Activated T-helper 1 cell treated with anti-CD3 and anti-CD28 coated beads, Interleukin-12 subunit alpha, Interleukin-12 subunit beta, Interleukin-2, Interleukin-4 antibody, amounts not matched to agents 30 ng/mL and 10 ng/mL and 1 ng/mL, durations not matched to agents 14 hours and 24 hours and 36 hours (primary cell): Measurements from ENCODE around the gene HOXD1. TPM values are rescaled to one million over a fixed set of nuclear protein-coding genes. Genes with fewer than 3 reads are reported as not detected.
A peak's percentile ranks its signal among the peaks of the same experiment; 100 is the strongest.

Experiments
- DNase-seq: peaks from one replicate; pipeline ENCODE4 v3.0.0; 2021; ENCODE audit warnings: low spot score
- H3K27ac Mint-ChIP-seq: one replicate; pipeline ENCODE4 v1.8.0; 2021; ENCODE audit warnings: mild to moderate bottlenecking, mixed read lengths
- H3K27me3 Mint-ChIP-seq: one replicate; pipeline ENCODE4 v1.8.0; 2022; ENCODE audit warnings: mild to moderate bottlenecking, moderate library complexity, mixed read lengths; ENCODE audit not compliant: insufficient read depth
- H3K36me3 Mint-ChIP-seq: one replicate; pipeline ENCODE4 v1.8.0; 2021; ENCODE audit warnings: low read depth, mixed read lengths
- H3K4me1 Mint-ChIP-seq: one replicate; pipeline ENCODE4 v1.8.0; 2021; ENCODE audit warnings: low read depth, mixed read lengths
- H3K4me3 Mint-ChIP-seq: one replicate; pipeline ENCODE4 v1.8.0; 2021; ENCODE audit warnings: mild to moderate bottlenecking, moderate library complexity, mixed read lengths
- H3K9me3 Mint-ChIP-seq: one replicate; pipeline ENCODE4 v1.8.0; 2021; ENCODE audit warnings: mixed read lengths
- intact Hi-C: fragments of 100-400 bp; cut with micrococcal nuclease; formaldehyde crosslinking; loops from one replicate; pipeline ENCODE4 v1.15.1; 2024
- total RNA-seq: library from RNA; stranded (reverse); gene quantifications from 2 replicates; pipeline ENCODE4 v1.2.3, GENCODE V29; 2022

Gene HOXD1
- total RNA-seq, 1 donor from 2014 or later: not detected

DNA sequence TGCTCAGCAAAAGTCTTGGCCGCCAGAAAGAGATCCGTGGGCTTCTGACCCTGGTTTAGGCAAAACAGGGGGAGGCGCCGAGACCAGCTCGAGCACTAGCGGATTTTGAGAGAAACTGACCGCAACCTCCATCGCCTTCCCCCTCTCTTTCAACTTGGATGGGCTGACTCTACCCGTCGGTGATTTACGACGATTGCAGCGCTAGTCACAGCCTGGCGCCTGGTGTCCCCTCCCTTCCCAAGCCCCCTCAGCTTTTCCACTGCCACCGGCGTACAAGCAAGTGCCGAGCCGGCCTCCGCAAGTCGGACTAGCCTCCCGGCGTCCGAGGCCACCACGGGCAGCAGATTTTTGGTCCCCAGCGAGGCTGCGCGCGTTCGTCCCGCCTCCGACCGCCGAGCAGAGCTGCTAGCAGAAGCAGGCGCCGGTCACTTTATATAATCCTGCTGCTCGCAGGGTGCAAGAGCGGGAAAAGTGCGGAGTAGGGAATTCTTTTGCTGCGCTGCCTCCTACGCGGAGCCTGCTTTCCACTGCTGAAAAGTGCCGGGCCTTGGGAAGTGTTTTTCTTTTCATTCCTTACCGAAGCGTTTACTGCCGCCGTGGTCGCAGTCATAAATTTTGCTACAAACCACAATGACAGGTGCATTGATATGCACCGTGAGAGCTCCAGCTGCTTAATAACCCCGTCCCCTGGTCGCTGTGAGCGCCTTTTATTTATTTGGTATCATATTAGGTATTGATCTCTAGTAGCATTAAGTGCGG is 23.7 kb upstream of the HOXD1 start:
- intact Hi-C loops: loop anchor here (1.0 to 10.0 kb wide), 3 partner anchors 10 to 1832 kb away; partner anchors contain the start of genes HOXD10 and SP9
- H3K4me3 Mint-ChIP-seq: no peak overlapping the region
- H3K4me1 Mint-ChIP-seq: no peaks in the 10 kb centered on the region
- peak overlapping the region; percentile 67 for H3K27ac Mint-ChIP-seq
- peaks cover 80% of the 10 kb centered on the region for H3K27me3 Mint-ChIP-seq
- peaks cover 5% of the 10 kb centered on the region for H3K36me3 Mint-ChIP-seq
- no peak for DNase-seq
- H3K9me3 Mint-ChIP-seq: peaks cover 7% of the 10 kb centered on the region

DNA sequence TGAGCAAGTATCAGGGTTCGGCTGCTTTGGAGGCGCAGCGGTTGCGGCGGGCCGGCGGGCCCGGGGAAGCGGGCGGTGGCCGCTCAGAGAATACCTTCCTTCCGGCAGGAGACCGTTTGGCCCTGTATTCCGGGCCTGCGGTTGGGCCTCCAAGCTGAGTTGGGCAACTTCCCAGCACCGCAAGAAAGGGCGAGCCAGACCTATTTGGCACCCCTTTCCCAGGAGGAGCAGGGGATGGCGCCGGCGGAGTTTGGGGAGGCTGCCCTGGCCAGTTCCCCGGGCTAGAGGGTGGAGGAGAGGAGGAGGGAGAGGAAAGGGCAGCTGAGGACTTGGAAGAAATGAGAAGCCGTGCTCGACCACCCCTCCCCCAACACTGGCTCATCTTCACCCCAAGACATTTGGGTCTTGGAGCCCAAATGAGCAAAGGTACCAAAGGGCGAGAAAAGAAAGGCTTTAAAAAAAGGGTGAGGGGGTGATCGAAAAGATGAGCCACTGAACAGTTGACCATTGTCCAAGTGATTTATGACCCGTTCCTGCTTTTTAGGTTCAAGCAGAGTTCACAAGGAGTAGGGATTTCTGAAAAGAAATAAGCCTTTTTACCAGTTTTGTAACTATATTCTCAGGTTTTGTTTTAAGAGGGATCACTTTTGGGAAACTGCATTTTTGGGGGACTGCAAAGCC is 23.0 kb upstream of the HOXD1 start:
- no peak for DNase-seq
- no peaks in the 10 kb centered on the region for H3K4me1 Mint-ChIP-seq
- no peak overlapping the region for H3K4me3 Mint-ChIP-seq
- peaks cover 5% of the 10 kb centered on the region for H3K36me3 Mint-ChIP-seq
- peaks cover 7% of the 10 kb centered on the region for H3K9me3 Mint-ChIP-seq
- H3K27me3 Mint-ChIP-seq: peaks cover 82% of the 10 kb centered on the region
- H3K27ac Mint-ChIP-seq: peak overlapping the region; percentile 67
- intact Hi-C loops: loop anchor here (1.0 to 10.0 kb wide), 2 partner anchors 9 to 51 kb away; partner anchors contain the start of gene HOXD10

DNA sequence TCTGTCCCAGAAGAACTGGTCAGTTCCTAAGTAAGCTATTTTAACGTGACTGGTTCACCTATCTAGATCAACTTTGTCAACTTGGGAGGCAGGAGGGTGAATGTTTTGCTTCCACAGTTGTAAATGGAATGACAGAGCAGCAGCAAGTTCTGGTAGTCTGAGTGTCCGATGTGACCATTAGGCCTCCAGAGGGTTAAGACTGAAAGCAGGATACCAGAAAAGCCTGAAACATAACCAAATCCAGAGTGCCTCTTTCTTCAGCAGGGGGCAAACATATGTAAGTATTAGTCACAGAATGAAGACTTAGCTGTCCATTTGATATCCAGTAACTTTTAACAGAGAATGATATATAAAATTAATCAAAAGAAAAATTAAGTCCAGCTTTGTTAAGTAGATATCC is 22.2 kb upstream of the HOXD1 start:
- DNase-seq: no peak
- intact Hi-C loops: loop anchor here (10.0 kb wide), 1 partner anchor 51 kb away; the partner anchor contains the start of gene HOXD10
- peaks cover 82% of the 10 kb centered on the region for H3K27me3 Mint-ChIP-seq
- H3K9me3 Mint-ChIP-seq: peaks cover 7% of the 10 kb centered on the region
- H3K4me1 Mint-ChIP-seq: no peaks in the 10 kb centered on the region
- H3K4me3 Mint-ChIP-seq: no peak overlapping the region
- peaks cover 5% of the 10 kb centered on the region for H3K36me3 Mint-ChIP-seq
- H3K27ac Mint-ChIP-seq: no peak overlapping the region

DNA sequence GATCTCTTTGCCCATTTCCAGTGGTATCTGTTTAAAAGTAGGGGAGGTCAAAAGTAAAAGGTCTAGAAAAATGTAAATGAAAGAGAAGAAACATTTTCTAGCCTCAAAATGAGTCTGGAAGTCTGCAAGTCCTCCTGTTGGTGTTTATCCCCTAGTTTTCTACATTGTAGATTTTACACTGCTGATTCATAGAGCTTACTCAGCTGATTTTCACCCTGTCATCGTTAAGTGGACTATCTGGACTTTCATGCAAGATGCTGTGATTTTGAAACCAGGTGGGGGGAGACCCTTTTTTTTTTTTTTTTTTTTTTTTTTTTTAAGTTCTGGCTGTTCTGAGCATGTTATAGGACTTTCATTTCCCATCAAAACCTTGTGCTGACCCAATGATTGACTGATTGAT is 21.1 kb upstream of the HOXD1 start:
- no peak overlapping the region for H3K4me3 Mint-ChIP-seq
- H3K9me3 Mint-ChIP-seq: peaks cover 7% of the 10 kb centered on the region
- H3K36me3 Mint-ChIP-seq: peaks cover 5% of the 10 kb centered on the region
- no peaks in the 10 kb centered on the region for H3K4me1 Mint-ChIP-seq
- H3K27ac Mint-ChIP-seq: no peak overlapping the region
- peaks cover 81% of the 10 kb centered on the region for H3K27me3 Mint-ChIP-seq
- no peak for DNase-seq
- intact Hi-C loops: loop anchor here (10.0 kb wide), 1 partner anchor 53 kb away; the partner anchor contains the start of gene HOXD10

DNA sequence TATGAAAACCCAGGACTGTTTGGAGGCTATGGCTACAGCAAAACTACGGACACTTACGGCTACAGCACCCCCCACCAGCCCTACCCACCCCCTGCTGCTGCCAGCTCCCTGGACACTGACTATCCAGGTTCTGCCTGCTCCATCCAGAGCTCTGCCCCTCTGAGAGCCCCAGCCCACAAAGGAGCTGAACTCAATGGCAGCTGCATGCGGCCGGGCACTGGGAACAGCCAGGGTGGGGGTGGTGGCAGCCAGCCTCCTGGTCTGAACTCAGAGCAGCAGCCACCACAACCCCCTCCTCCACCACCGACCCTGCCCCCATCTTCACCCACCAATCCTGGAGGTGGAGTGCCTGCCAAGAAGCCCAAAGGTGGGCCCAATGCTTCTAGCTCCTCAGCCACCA is 19.3 kb upstream of the HOXD1 start:
- Mint-ChIP-seq H3K36me3 (peaks cover under 1% of the 10 kb centered on the region), H3K9me3 (peaks cover 1% of the 10 kb centered on the region), H3K27me3 (peaks cover 82% of the 10 kb centered on the region), H3K4me1 (no peaks in the 10 kb centered on the region), H3K4me3 (no peak overlapping the region), H3K27ac (no peak overlapping the region)
- no peak for DNase-seq
- intact Hi-C loops: loop anchor here (10.0 kb wide), 1 partner anchor 54 kb away; the partner anchor contains the start of gene HOXD10

DNA sequence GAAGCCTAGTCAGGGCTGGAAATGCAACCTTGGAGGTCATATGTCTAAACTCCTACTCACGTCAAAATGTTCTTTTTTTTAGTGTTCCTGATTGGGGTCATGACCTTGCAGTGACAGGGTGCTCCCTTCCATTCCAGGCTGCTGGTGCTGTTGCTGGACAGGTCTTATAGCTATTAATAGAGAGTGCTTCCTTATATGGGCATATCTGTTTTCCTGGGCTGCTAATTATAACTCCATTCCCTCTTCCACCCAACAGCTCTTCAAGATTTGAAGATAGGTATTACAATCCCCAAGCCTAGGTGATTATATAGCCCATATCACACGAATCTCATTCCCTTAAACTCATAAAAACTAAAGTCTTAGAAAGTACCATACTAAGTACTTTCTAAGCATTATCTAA is 18.8 kb upstream of the HOXD1 start:
- Mint-ChIP-seq H3K27ac (no peak overlapping the region), H3K36me3 (no peaks in the 10 kb centered on the region), H3K9me3 (no peaks in the 10 kb centered on the region), H3K27me3 (peaks cover 82% of the 10 kb centered on the region), H3K4me3 (no peak overlapping the region), H3K4me1 (no peaks in the 10 kb centered on the region)
- no peak for DNase-seq
- intact Hi-C loops: loop anchor here (5.0 to 10.0 kb wide), 3 partner anchors 37 to 1842 kb away; partner anchors contain the start of gene HOXD10

DNA sequence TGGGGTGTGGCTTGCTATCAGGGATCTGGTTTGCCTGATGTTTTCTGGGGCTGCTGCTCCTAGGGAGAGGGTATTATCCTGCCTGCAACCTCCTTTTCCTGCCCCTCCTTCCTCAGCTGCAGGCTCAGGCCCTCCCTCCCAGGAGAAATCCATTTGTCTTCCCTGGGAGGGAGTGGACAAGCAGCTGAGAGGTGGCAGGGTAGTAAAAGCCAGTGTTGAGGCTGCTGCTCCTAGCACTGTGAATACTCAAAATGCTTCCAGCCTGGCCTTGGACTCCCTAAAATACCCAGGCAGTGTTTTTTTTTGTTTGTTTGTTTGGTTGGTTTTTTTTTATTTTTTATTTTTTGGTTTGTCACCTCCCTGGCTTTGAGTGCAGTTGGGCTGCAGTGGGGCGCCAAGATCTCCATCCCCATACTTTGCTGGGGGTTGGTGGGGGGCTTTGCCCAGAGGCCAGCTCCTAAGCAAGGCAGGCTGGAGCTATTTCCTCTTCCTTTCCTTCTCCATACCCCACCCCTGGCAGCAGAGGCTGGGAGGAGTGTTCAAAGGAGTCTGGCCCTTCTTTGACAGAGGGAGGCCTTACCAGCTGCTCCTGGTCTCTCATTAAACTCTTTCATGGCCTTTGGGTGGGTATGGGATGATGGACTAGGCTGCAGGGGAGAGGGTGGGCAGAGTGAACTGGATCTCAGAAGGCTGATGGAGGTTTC is 17.7 kb upstream of the HOXD1 start:
- Mint-ChIP-seq H3K4me1 (no peaks in the 10 kb centered on the region), H3K36me3 (no peaks in the 10 kb centered on the region), H3K9me3 (no peaks in the 10 kb centered on the region), H3K27me3 (peaks cover 81% of the 10 kb centered on the region), H3K4me3 (no peak overlapping the region), H3K27ac (no peak overlapping the region)
- DNase-seq: no peak
- intact Hi-C loops: loop anchor here (5.0 kb wide), 2 partner anchors 38 to 1843 kb away; no protein-coding TSS in a partner anchor

DNA sequence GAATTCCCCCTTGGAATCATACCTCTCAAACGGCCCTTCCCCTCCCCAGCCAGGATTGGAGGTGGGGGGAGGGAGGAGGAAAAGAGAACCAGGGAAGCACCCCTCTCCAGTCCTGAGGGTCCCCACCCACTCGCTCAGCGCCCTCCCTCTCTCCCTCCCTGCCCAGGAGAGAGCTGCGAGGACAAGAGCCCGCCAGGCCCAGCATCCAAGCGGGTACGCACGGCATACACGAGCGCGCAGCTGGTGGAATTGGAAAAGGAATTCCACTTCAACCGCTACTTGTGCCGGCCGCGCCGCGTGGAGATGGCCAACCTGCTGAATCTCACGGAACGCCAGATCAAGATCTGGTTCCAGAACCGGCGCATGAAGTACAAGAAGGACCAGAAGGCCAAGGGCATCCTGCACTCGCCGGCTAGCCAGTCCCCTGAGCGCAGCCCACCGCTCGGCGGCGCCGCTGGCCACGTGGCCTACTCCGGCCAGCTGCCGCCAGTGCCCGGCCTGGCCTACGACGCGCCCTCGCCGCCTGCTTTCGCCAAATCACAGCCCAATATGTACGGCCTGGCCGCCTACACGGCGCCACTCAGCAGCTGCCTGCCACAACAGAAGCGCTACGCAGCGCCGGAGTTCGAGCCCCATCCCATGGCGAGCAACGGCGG is 17.0 kb upstream of the HOXD1 start:
- Mint-ChIP-seq H3K36me3 (no peaks in the 10 kb centered on the region), H3K4me1 (peaks cover 2% of the 10 kb centered on the region), H3K9me3 (no peaks in the 10 kb centered on the region), H3K27ac (no peak overlapping the region), H3K27me3 (peaks cover 81% of the 10 kb centered on the region), H3K4me3 (no peak overlapping the region)
- DNase-seq: no peak
- intact Hi-C loops: loop anchor here (5.0 kb wide), 2 partner anchors 39 to 1844 kb away; no protein-coding TSS in a partner anchor

DNA sequence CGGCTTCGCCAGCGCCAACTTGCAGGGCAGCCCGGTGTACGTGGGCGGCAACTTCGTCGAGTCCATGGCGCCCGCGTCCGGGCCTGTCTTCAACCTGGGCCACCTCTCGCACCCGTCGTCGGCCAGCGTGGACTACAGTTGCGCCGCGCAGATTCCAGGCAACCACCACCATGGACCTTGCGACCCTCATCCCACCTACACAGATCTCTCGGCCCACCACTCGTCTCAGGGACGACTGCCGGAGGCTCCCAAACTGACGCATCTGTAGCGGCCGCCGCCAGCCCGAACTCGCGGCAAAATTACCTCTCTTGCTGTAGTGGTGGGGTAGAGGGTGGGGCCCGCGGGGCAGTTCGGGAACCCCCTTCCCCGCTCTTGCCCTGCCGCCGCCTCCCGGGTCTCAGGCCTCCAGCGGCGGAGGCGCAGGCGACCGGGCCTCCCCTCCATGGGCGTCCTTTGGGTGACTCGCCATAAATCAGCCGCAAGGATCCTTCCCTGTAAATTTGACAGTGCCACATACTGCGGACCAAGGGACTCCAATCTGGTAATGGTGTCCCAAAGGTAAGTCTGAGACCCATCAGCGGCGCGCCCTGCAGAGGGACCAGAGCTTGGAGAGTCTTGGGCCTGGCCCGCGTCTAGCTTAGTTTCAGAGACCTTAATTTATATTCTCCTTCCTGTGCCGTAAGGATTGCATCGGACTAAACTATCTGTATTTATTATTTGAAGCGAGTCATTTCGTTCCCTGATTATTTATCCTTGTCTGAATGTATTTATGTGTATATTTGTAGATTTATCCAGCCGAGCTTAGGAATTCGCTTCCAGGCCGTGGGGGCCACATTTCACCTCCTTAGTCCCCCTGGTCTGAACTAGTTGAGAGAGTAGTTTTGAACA is 16.2 kb upstream of the HOXD1 start:
- Mint-ChIP-seq H3K27ac (peak overlapping the region; percentile 47), H3K4me1 (peaks cover 6% of the 10 kb centered on the region), H3K27me3 (peaks cover 81% of the 10 kb centered on the region), H3K4me3 (peak overlapping the region; percentile 32), H3K36me3 (no peaks in the 10 kb centered on the region), H3K9me3 (no peaks in the 10 kb centered on the region)
- DNase-seq: no peak
- intact Hi-C loops: loop anchor here (5.0 kb wide), 2 partner anchors 40 to 1845 kb away; no protein-coding TSS in a partner anchor

DNA sequence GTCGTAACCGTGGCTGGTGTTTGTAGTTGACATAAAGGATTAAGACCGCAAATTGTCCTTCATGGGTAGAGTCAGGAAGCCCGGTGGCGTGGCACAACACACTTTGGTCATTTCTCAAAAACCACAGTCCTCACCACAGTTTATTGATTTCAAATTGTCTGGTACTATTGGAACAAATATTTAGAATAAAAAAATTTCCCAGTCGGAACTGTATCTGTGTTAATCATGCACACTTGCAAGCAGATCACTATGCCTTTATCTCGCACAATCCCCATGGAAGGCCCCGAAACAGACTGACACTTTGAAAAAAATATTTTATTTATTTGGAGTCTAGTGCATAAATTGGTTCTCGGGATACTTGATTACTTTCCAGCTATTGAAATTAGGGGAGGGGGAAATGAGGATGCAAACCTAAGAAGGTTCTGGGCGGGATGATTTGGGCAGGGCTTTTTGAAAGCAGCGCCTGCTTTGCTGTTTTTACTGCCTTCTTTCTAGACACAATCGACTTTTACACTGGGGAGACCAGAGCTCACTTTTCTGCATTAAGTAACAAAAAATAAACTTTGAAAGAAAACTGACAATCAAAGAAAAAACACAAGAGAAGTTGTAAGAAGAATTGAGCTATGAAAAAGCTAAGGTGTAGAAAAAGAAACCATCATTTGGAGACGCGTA is 15.4 kb upstream of the HOXD1 start:
- no peak for DNase-seq
- intact Hi-C loops: loop anchor here (5.0 kb wide), 2 partner anchors 41 to 1846 kb away; no protein-coding TSS in a partner anchor
- H3K27me3 Mint-ChIP-seq: peaks cover 79% of the 10 kb centered on the region
- H3K27ac Mint-ChIP-seq: peak overlapping the region; percentile 47
- H3K4me3 Mint-ChIP-seq: peak overlapping the region; percentile 32
- no peaks in the 10 kb centered on the region for H3K36me3 Mint-ChIP-seq
- no peaks in the 10 kb centered on the region for H3K9me3 Mint-ChIP-seq
- H3K4me1 Mint-ChIP-seq: peaks cover 6% of the 10 kb centered on the region
